ENCODE measurements around the gene EDAR. TPM values are rescaled to one million over a fixed set of nuclear protein-coding genes. Genes with fewer than 3 reads are reported as not detected.

The EDAR gene
- total RNA-seq, 1 donor from 2014 or later = 5.1 TPM

- H3K27ac Mint-ChIP-seq = peak overlapping the region; percentile 92
- no peak for DNase-seq (ENCODE audit: extremely low spot score, unreplicated experiment)
- H3K4me1 Mint-ChIP-seq (ENCODE audit: unreplicated experiment) = peaks cover 9% of the 10 kb centered on the region
- H3K4me3 Mint-ChIP-seq = peak overlapping the region; percentile 63
- peaks cover 9% of the 10 kb centered on the region for H3K36me3 Mint-ChIP-seq
- H3K9me3 Mint-ChIP-seq = peaks cover 2% of the 10 kb centered on the region
- H3K27me3 Mint-ChIP-seq = no peaks in the 10 kb centered on the region
- no peak for TF ChIP-seq CTCF (conservative IDR thresholded peaks at IDR 0.05)
Observed at GRCh38 chr2:108942888-108943287, 46.1 kb downstream of the EDAR start.

GRCh38 chr2:108942231-108942825 is 46.7 kb downstream of the EDAR start:
- H3K4me3 Mint-ChIP-seq = no peak overlapping the region
- TF ChIP-seq CTCF (conservative IDR thresholded peaks at IDR 0.05) = no peak

GRCh38 chr2:108941767-108942166 is 47.3 kb downstream of the EDAR start:
- DNase-seq (ENCODE audit: extremely low spot score, unreplicated experiment) = no peak
- TF ChIP-seq CTCF (conservative IDR thresholded peaks at IDR 0.05) = no peak
- Mint-ChIP-seq H3K27ac (no peak overlapping the region), H3K4me3 (no peak overlapping the region), H3K27me3 (no peaks in the 10 kb centered on the region), H3K36me3 (peaks cover 4% of the 10 kb centered on the region), H3K9me3 (no peaks in the 10 kb centered on the region), H3K4me1 (ENCODE audit: unreplicated experiment) (peaks cover 13% of the 10 kb centered on the region)

More at GRCh38 chr2:108942231-108942825, 46.7 kb downstream of the EDAR start:
- peak overlapping the region; percentile 92 for H3K27ac Mint-ChIP-seq
- H3K27me3 Mint-ChIP-seq = no peaks in the 10 kb centered on the region
- peaks cover 7% of the 10 kb centered on the region for H3K36me3 Mint-ChIP-seq
- H3K4me1 Mint-ChIP-seq (ENCODE audit: unreplicated experiment) = peaks cover 10% of the 10 kb centered on the region
- no peaks in the 10 kb centered on the region for H3K9me3 Mint-ChIP-seq
- no peak for DNase-seq (ENCODE audit: extremely low spot score, unreplicated experiment)

GRCh38 chr2:108941161-108941665 is 47.8 kb downstream of the EDAR start:
- no peaks in the 10 kb centered on the region for H3K27me3 Mint-ChIP-seq
- TF ChIP-seq CTCF (conservative IDR thresholded peaks at IDR 0.05) = no peak
- H3K9me3 Mint-ChIP-seq = no peaks in the 10 kb centered on the region
- DNase-seq (ENCODE audit: extremely low spot score, unreplicated experiment) = no peak
- H3K4me1 Mint-ChIP-seq (ENCODE audit: unreplicated experiment) = peaks cover 17% of the 10 kb centered on the region
- H3K27ac Mint-ChIP-seq = no peak overlapping the region
- H3K4me3 Mint-ChIP-seq = no peak overlapping the region
- peaks cover under 1% of the 10 kb centered on the region for H3K36me3 Mint-ChIP-seq

- H3K36me3 Mint-ChIP-seq = no peaks in the 10 kb centered on the region
- no peaks in the 10 kb centered on the region for H3K27me3 Mint-ChIP-seq
- peaks cover 23% of the 10 kb centered on the region for H3K4me1 Mint-ChIP-seq (ENCODE audit: unreplicated experiment)
- TF ChIP-seq CTCF (conservative IDR thresholded peaks at IDR 0.05) = no peak
- no peak for DNase-seq (ENCODE audit: extremely low spot score, unreplicated experiment)
- H3K9me3 Mint-ChIP-seq = no peaks in the 10 kb centered on the region
- H3K27ac Mint-ChIP-seq = no peak overlapping the region
- H3K4me3 Mint-ChIP-seq = no peak overlapping the region
Observed at GRCh38 chr2:108940156-108940555, 48.9 kb downstream of the EDAR start.
